H9 (cell line): ENCODE results near the gene EHMT2. TPM values are rescaled to one million over a fixed set of nuclear protein-coding genes. Genes with fewer than 3 reads are reported as not detected.

Source experiments
- DNase-seq: peaks from one replicate; pipeline ENCODE4 v3.0.0-alpha.2; 2017
- H2AFZ ChIP-seq: one replicate; pipeline ENCODE4 v1.6.1; 2013; ENCODE audit warnings: mild to moderate bottlenecking, low read length, control low read depth, moderate library complexity
- H2AK5ac ChIP-seq: 2 replicates; pipeline ENCODE4 v1.6.1; 2013; ENCODE audit warnings: low read length, control low read depth, mixed read lengths; ENCODE audit not compliant: insufficient read length
- H2BK120ac ChIP-seq: one replicate; pipeline ENCODE4 v1.6.1; 2013; ENCODE audit warnings: low read depth, mild to moderate bottlenecking, low read length, control low read depth, inconsistent platforms; ENCODE audit not compliant: poor library complexity, severe bottlenecking
- H2BK12ac ChIP-seq: 2 replicates; pipeline ENCODE4 v1.6.1; 2013; ENCODE audit warnings: low read length, control low read depth, mixed read lengths, low read depth; ENCODE audit not compliant: insufficient read length
- H2BK15ac ChIP-seq: 2 replicates; pipeline ENCODE4 v1.6.1; 2013; ENCODE audit warnings: low read depth, low read length, control low read depth
- H2BK20ac ChIP-seq: one replicate; pipeline ENCODE4 v1.6.1; 2013; ENCODE audit warnings: low read depth, mild to moderate bottlenecking, low read length, control low read depth, inconsistent platforms; ENCODE audit not compliant: poor library complexity, severe bottlenecking
- H2BK5ac ChIP-seq: 2 replicates; pipeline ENCODE4 v1.6.1; 2013; ENCODE audit warnings: low read length, control low read depth, mixed read lengths; ENCODE audit not compliant: insufficient read length
- H3K14ac ChIP-seq: 2 replicates; pipeline ENCODE4 v1.6.1; 2013; ENCODE audit warnings: low read length, control low read depth; ENCODE audit not compliant: insufficient read depth
- H3K18ac ChIP-seq: 2 replicates; pipeline ENCODE4 v1.6.1; 2013; ENCODE audit warnings: low read depth, mild to moderate bottlenecking, mixed read lengths, low read length, control low read depth; ENCODE audit not compliant: insufficient read length
- H3K23ac ChIP-seq: 2 replicates; pipeline ENCODE4 v1.6.1; 2013; ENCODE audit warnings: low read length, control low read depth, mixed read lengths, low read depth; ENCODE audit not compliant: insufficient read length
- H3K23me2 ChIP-seq: 2 replicates; pipeline ENCODE4 v1.6.1; 2013; ENCODE audit warnings: low read depth, mild to moderate bottlenecking, mixed read lengths, low read length, control low read depth; ENCODE audit not compliant: insufficient read length, poor library complexity, severe bottlenecking
- H3K27ac ChIP-seq: 2 replicates; pipeline ENCODE4 v1.5.1; 2013; ENCODE audit warnings: low read length, control low read depth, mixed read lengths, low read depth; ENCODE audit not compliant: insufficient read length
- H3K27me3 ChIP-seq: 2 replicates; pipeline ENCODE4 v1.6.1; 2013; ENCODE audit warnings: low read length, control low read depth, inconsistent platforms; ENCODE audit not compliant: insufficient read depth
- H3K4ac ChIP-seq: 2 replicates; pipeline ENCODE4 v1.6.1; 2013; ENCODE audit warnings: low read depth, mild to moderate bottlenecking, control low read depth, inconsistent platforms, low read length, moderate library complexity
- H3K4me1 ChIP-seq: 2 replicates; pipeline ENCODE4 v1.6.1; 2013; ENCODE audit warnings: low read length, control low read depth, inconsistent platforms; ENCODE audit not compliant: insufficient read depth
- H3K4me2 ChIP-seq: 2 replicates; pipeline ENCODE4 v1.6.1; 2013; ENCODE audit warnings: low read length, control low read depth, mixed read lengths; ENCODE audit not compliant: insufficient read length, insufficient read depth
- H3K56ac ChIP-seq: 2 replicates; pipeline ENCODE4 v1.6.1; 2013; ENCODE audit warnings: low read depth, mild to moderate bottlenecking, mixed read lengths, low read length, control low read depth; ENCODE audit not compliant: insufficient read length
- H3K79me1 ChIP-seq: 2 replicates; pipeline ENCODE4 v1.6.1; 2013; ENCODE audit warnings: low read depth, mild to moderate bottlenecking, moderate library complexity, low read length, control low read depth, inconsistent platforms; ENCODE audit not compliant: insufficient read depth, poor library complexity, severe bottlenecking
- H3K79me2 ChIP-seq: 2 replicates; pipeline ENCODE4 v1.6.1; 2013; ENCODE audit warnings: low read length, control low read depth, inconsistent platforms; ENCODE audit not compliant: insufficient read depth
- H3K9ac ChIP-seq: 2 replicates; pipeline ENCODE4 v1.6.1; 2013; ENCODE audit warnings: low read length, control low read depth, mixed read lengths; ENCODE audit not compliant: insufficient read length; ENCODE audit errors: extremely low read depth
- H3K9me3 ChIP-seq: one replicate; pipeline ENCODE4 v1.6.1; 2013; ENCODE audit warnings: low read depth, low read length, inconsistent platforms; ENCODE audit not compliant: control insufficient read depth
- H3T11ph ChIP-seq: one replicate; pipeline ENCODE4 v1.6.1; 2013; ENCODE audit warnings: mild to moderate bottlenecking, low read length, control low read depth, inconsistent platforms
- H4K20me1 ChIP-seq: one replicate; pipeline ENCODE4 v1.6.1; 2013; ENCODE audit not compliant: control insufficient read depth, insufficient read length, insufficient read depth
- H4K5ac ChIP-seq: 2 replicates; pipeline ENCODE4 v1.6.1; 2013; ENCODE audit warnings: low read depth, mild to moderate bottlenecking, mixed read lengths, low read length, control low read depth; ENCODE audit not compliant: insufficient read length
- H4K8ac ChIP-seq: replicated peaks from 2 replicates; pipeline ENCODE4 v1.6.1; 2013; ENCODE audit warnings: low read length, control low read depth, mixed read lengths, low read depth; ENCODE audit not compliant: insufficient read length
- H4K91ac ChIP-seq: 2 replicates; pipeline ENCODE4 v1.6.1; 2013; ENCODE audit warnings: low read depth, mild to moderate bottlenecking, moderate library complexity, mixed read lengths, low read length, control low read depth; ENCODE audit not compliant: insufficient read length
- H3K27ac Mint-ChIP-seq, 3 experiments: 2 replicates in 2 of 3; 3 replicates in 1 of 3; pipeline ENCODE4 v1.8.0; 2020 to 2021; ENCODE audit warnings: mixed read lengths in 3 of 3, mild to moderate bottlenecking in 1 of 3, moderate library complexity in 1 of 3
- H3K27me3 Mint-ChIP-seq: 2 replicates; pipeline ENCODE4 v1.8.0; 2021; ENCODE audit warnings: low read depth, mild to moderate bottlenecking, moderate library complexity, mixed read lengths
- H3K36me3 Mint-ChIP-seq, 3 experiments: 2 replicates in 2 of 3; 3 replicates in 1 of 3; pipeline ENCODE4 v1.8.0; 2020 to 2021; ENCODE audit warnings: low read depth in 3 of 3, mixed read lengths in 3 of 3; ENCODE audit not compliant: insufficient read depth in 1 of 3
- H3K4me1 Mint-ChIP-seq, 2 experiments: 2 replicates each; pipeline ENCODE4 v1.8.0; 2020; ENCODE audit warnings: mixed read lengths in 2 of 2
- H3K4me3 Mint-ChIP-seq, 2 experiments: 2 replicates in 1 of 2; 3 replicates in 1 of 2; pipeline ENCODE4 v1.8.0; 2020 to 2021; ENCODE audit warnings: mild to moderate bottlenecking in 2 of 2, mixed read lengths in 2 of 2, moderate library complexity in 1 of 2
- H3K9me3 Mint-ChIP-seq, 2 experiments: 2 replicates in 1 of 2; 3 replicates in 1 of 2; pipeline ENCODE4 v1.8.0; 2020; ENCODE audit warnings: mild to moderate bottlenecking in 2 of 2, mixed read lengths in 2 of 2, moderate library complexity in 1 of 2
- WGBS: extraction: QIAGEN DNeasy Blood & Tissue Kit; methylation state at CpG from one replicate; pipeline ENCODE4 v1.1.7; 2013; ENCODE audit warnings: missing lambda C conversion rate, low lambda C conversion rate, mixed read lengths; ENCODE audit not compliant: insufficient read length; ENCODE audit errors: extremely low coverage; 5-methylcytosine and 5-hydroxymethylcytosine counted together
- total RNA-seq: library from RNA; stranded (reverse); gene quantifications from 2 replicates; pipeline ENCODE4 v1.2.1, GENCODE V29; 2021
- TF ChIP-seq, protein P1 (sequence below): fragments of 200-600 bp; sonication (generic); conservative IDR thresholded peaks from 3 replicates; pipeline ENCODE4 v1.8.0; 2021; ENCODE audit warnings: antibody characterized with exemption, mild to moderate bottlenecking

The EHMT2 gene
- total RNA-seq, 1 experiment from 2014 or later: 124 TPM

DNA sequence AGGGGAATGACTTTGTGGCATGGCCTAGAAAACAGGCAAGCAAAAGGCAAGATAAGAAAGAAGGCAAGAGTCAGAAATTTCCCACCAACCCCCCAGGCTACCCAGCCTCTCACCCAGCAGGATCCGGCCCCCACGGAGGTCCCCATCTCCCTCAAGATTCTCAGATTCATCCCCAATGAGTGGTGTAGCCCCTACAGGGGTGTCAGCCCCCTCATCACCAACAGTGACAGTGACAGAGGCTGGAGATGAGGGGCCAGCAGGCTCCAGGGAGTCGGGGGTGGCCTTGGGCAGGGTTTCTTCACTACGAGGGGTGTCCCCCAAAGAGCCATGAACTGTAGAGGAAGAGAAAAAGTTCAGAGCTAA lies 1.0 kb downstream of the EHMT2 start:
- no peak overlapping the region for H2BK5ac ChIP-seq
- H3K14ac ChIP-seq: no peak overlapping the region
- H3K9me3 ChIP-seq: no peaks in the 10 kb centered on the region
- no peak overlapping the region for H2AFZ ChIP-seq
- H4K91ac ChIP-seq: no peak overlapping the region
- TF ChIP-seq, protein P1, sequence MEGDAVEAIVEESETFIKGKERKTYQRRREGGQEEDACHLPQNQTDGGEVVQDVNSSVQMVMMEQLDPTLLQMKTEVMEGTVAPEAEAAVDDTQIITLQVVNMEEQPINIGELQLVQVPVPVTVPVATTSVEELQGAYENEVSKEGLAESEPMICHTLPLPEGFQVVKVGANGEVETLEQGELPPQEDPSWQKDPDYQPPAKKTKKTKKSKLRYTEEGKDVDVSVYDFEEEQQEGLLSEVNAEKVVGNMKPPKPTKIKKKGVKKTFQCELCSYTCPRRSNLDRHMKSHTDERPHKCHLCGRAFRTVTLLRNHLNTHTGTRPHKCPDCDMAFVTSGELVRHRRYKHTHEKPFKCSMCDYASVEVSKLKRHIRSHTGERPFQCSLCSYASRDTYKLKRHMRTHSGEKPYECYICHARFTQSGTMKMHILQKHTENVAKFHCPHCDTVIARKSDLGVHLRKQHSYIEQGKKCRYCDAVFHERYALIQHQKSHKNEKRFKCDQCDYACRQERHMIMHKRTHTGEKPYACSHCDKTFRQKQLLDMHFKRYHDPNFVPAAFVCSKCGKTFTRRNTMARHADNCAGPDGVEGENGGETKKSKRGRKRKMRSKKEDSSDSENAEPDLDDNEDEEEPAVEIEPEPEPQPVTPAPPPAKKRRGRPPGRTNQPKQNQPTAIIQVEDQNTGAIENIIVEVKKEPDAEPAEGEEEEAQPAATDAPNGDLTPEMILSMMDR: no peak
- H3K56ac ChIP-seq: no peak overlapping the region
- H3K4ac ChIP-seq: no peak overlapping the region
- peaks cover 11% of the 10 kb centered on the region for H3K23me2 ChIP-seq
- Mint-ChIP-seq H3K4me1 (peaks cover 16 to 28% of the 10 kb centered on the region in 2 experiments), H3K27ac (peak overlapping the region in 2 of 3 experiments; percentile 48 to 63; a peak in 2 of 7 replicates), H3K4me3 (peak overlapping the region; percentile 71 to 84), H3K36me3 (peaks cover 35 to 61% (median 60%) of the 10 kb centered on the region in 3 experiments), H3K27me3 (no peaks in the 10 kb centered on the region), H3K9me3 (no peaks in the 10 kb centered on the region)
- no peak overlapping the region for H3K27ac ChIP-seq
- H2BK12ac ChIP-seq: no peak overlapping the region
- H3K4me2 ChIP-seq: peak overlapping the region; percentile 47
- H3K79me2 ChIP-seq: no peaks in the 10 kb centered on the region; the same call in 1 of the 2 replicates
- no peaks in the 10 kb centered on the region; the same call in 1 of the 2 replicates for H3K4me1 ChIP-seq
- WGBS: no CpG with 5 or more reads among the region's 4 CpGs
- H4K8ac ChIP-seq: no peak overlapping the region
- H3K79me1 ChIP-seq: no peaks in the 10 kb centered on the region
- H2AK5ac ChIP-seq: no peak overlapping the region
- no peak overlapping the region for H3K18ac ChIP-seq
- H3T11ph ChIP-seq: no peak overlapping the region
- H2BK15ac ChIP-seq: no peak overlapping the region
- no peaks in the 10 kb centered on the region for H3K27me3 ChIP-seq
- DNase-seq: no peak
- no peak overlapping the region for H3K23ac ChIP-seq
- peak overlapping the region; percentile 47 for H3K9ac ChIP-seq
- H2BK20ac ChIP-seq: no peak overlapping the region
- H4K5ac ChIP-seq: no peak overlapping the region
- H2BK120ac ChIP-seq: no peak overlapping the region
- H4K20me1 ChIP-seq: no peaks in the 10 kb centered on the region
